Activated CD8-positive, alpha-beta T cell treated with anti-CD3 and anti-CD28 coated beads for 36 hours (primary cell): Measurements from ENCODE around the gene RILP. TPM values are rescaled to one million over a fixed set of nuclear protein-coding genes. Genes with fewer than 3 reads are reported as not detected.
"Not testable (repeated sequence)": the region's sequence is repeated elsewhere in the genome, so short reads cannot be mapped to it uniquely, and the experiment has no call there.

Experiments
- ATAC-seq: fragments of 200-7000 bp; cut with Tn5 transposase; one replicate; pipeline ENCODE4 v1.10.0; 2021; ENCODE audit warnings: mild to moderate bottlenecking, moderate library complexity
- CTCF ChIA-PET: fragments of 350-600 bp; sonication (Branson Sonifier 250); formaldehyde crosslinking; loops from one replicate; lab custom pipeline; 2021; ENCODE audit warnings: antibody characterized with exemption; lab: Charles Lee
- POLR2A ChIA-PET: fragments of 350-600 bp; sonication (Branson Sonifier 250); formaldehyde crosslinking; loops from one replicate; lab custom pipeline; 2021; ENCODE audit warnings: antibody characterized with exemption; lab: Charles Lee
- DNase-seq: peaks from one replicate; pipeline ENCODE4 v3.0.0-alpha.2; 2020
- H3K27ac Mint-ChIP-seq: one replicate; pipeline ENCODE4 v1.8.0; 2021; ENCODE audit warnings: mild to moderate bottlenecking, mixed read lengths
- H3K27me3 Mint-ChIP-seq: one replicate; pipeline ENCODE4 v1.8.0; 2021; ENCODE audit warnings: mixed read lengths
- H3K36me3 Mint-ChIP-seq: one replicate; pipeline ENCODE4 v1.8.0; 2021; ENCODE audit warnings: low read depth, mixed read lengths
- H3K4me1 Mint-ChIP-seq: one replicate; pipeline ENCODE4 v1.8.0; 2021; ENCODE audit warnings: low read depth, mixed read lengths
- H3K4me3 Mint-ChIP-seq: one replicate; pipeline ENCODE4 v1.8.0; 2021; ENCODE audit warnings: mild to moderate bottlenecking, moderate library complexity, mixed read lengths
- H3K9me3 Mint-ChIP-seq: one replicate; pipeline ENCODE4 v1.8.0; 2021; ENCODE audit warnings: mixed read lengths
- CTCF ChIP-seq: fragments of 200-600 bp; IDR thresholded peaks from one replicate; pipeline ENCODE4 v1.8.0; 2022; ENCODE audit warnings: antibody characterized with exemption, mild to moderate bottlenecking
- intact Hi-C: fragments of 100-400 bp; cut with micrococcal nuclease; formaldehyde crosslinking; loops from one replicate; pipeline ENCODE4 v1.10.0; 2022
- total RNA-seq, 2 experiments: library from RNA; stranded (reverse); gene quantifications; one replicate each; pipeline ENCODE4 v1.2.3, GENCODE V29; 2021

The RILP gene
- total RNA-seq: 1 to 10 TPM; 5.3 to 6.1 TPM

- Mint-ChIP-seq H3K9me3 (no peaks in the 10 kb centered on the region), H3K36me3 (peaks cover 32% of the 10 kb centered on the region), H3K27me3 (no peaks in the 10 kb centered on the region), H3K4me1 (peaks cover 27% of the 10 kb centered on the region), H3K27ac (peak within 1 kb of the TSS; percentile 76), H3K4me3 (peak within 1 kb of the TSS; percentile 63)
- ATAC-seq: peak; percentile 2
- TF ChIP-seq CTCF: no peak
- intact Hi-C loops: no loop called here
- no peak for DNase-seq
- ChIA-PET POLR2A (interaction anchor here (0.9 to 2.6 kb wide), 13 partner anchors 11 to 180 kb away, joined by 3 to 10 read pairs (median 5); no protein-coding TSS in a partner anchor), CTCF (interaction anchor here (0.9 to 3.8 kb wide), 22 partner anchors 9 to 215 kb away, joined by 3 to 20 read pairs (median 4); partner anchors contain the start of genes INPP5K, MYO1C, SERPINF1 and SLC43A2)
These were observed at the start of gene RILP for GRCh38 chr17:1649844-1650501. Gene RILP, minus strand, starts transcription at chr17:1649866. Its CDS starts 62 bp downstream, at chr17:1649804.

- intact Hi-C loops: no loop called here
- H3K36me3 Mint-ChIP-seq: no peaks in the 10 kb centered on the region
- no peak for TF ChIP-seq CTCF
- no peaks in the 10 kb centered on the region for H3K27me3 Mint-ChIP-seq
- DNase-seq (no peak), ATAC-seq (no peak)
- no peak overlapping the region for H3K27ac Mint-ChIP-seq
- H3K4me1 Mint-ChIP-seq: no peaks in the 10 kb centered on the region
- CTCF ChIA-PET: no interaction called here
- no peaks in the 10 kb centered on the region for H3K9me3 Mint-ChIP-seq
- POLR2A ChIA-PET: no interaction called here
- H3K4me3 Mint-ChIP-seq: no peak overlapping the region
These were observed 48.0 kb upstream of the RILP start for GRCh38 chr17:1697681-1698080.

GRCh38 chr17:1695365-1695764 is 45.7 kb upstream of the RILP start:
- DNase-seq (no peak), ATAC-seq (no peak)
- no peaks in the 10 kb centered on the region for H3K27me3 Mint-ChIP-seq
- no peak overlapping the region for H3K27ac Mint-ChIP-seq
- H3K4me1 Mint-ChIP-seq: no peaks in the 10 kb centered on the region
- CTCF ChIA-PET: no interaction called here
- H3K9me3 Mint-ChIP-seq: no peaks in the 10 kb centered on the region
- POLR2A ChIA-PET: no interaction called here
- intact Hi-C loops: no loop called here
- no peak overlapping the region for H3K4me3 Mint-ChIP-seq
- no peaks in the 10 kb centered on the region for H3K36me3 Mint-ChIP-seq
- no peak for TF ChIP-seq CTCF

- Mint-ChIP-seq H3K4me3 (no peak overlapping the region), H3K36me3 (no peaks in the 10 kb centered on the region), H3K4me1 (no peaks in the 10 kb centered on the region), H3K9me3 (no peaks in the 10 kb centered on the region), H3K27me3 (no peaks in the 10 kb centered on the region), H3K27ac (no peak overlapping the region)
- POLR2A ChIA-PET: no interaction called here
- no peak for DNase-seq
- ATAC-seq: no peak
- intact Hi-C loops: no loop called here
- CTCF ChIA-PET: interaction anchor here (0.6 kb wide), 1 partner anchor 317 kb away, joined by 3 read pairs; no protein-coding TSS in a partner anchor
- TF ChIP-seq CTCF: no peak
These were observed 43.7 kb upstream of the RILP start for GRCh38 chr17:1693339-1693738.

- Mint-ChIP-seq H3K4me1 (peaks cover 2% of the 10 kb centered on the region), H3K36me3 (no peaks in the 10 kb centered on the region), H3K27me3 (no peaks in the 10 kb centered on the region), H3K4me3 (no peak overlapping the region), H3K27ac (no peak overlapping the region), H3K9me3 (no peaks in the 10 kb centered on the region)
- DNase-seq: no peak
- ATAC-seq: no peak
- intact Hi-C loops: no loop called here
- CTCF ChIA-PET: no interaction called here
- TF ChIP-seq CTCF: no peak
- POLR2A ChIA-PET: no interaction called here
These were observed 41.0 kb upstream of the RILP start for GRCh38 chr17:1690544-1691221.

GRCh38 chr17:1688405-1688804 is 38.7 kb upstream of the RILP start:
- POLR2A ChIA-PET, intact Hi-C loops, H3K9me3 Mint-ChIP-seq, CTCF ChIA-PET, H3K27ac Mint-ChIP-seq, ATAC-seq, H3K27me3 Mint-ChIP-seq, DNase-seq, H3K4me3 Mint-ChIP-seq: not testable (repeated sequence)
- peaks cover 10% of the 10 kb centered on the region for H3K36me3 Mint-ChIP-seq
- peaks cover 13% of the 10 kb centered on the region for H3K4me1 Mint-ChIP-seq
